Smooth muscle cell (in vitro differentiated cells): ENCODE data around the gene ETHE1. TPM values are rescaled to one million over a fixed set of nuclear protein-coding genes. Genes with fewer than 3 reads are reported as not detected.

Experiments used
- DNase-seq: peaks from one replicate; lab custom pipeline; 2025; ENCODE audit not compliant: unreplicated experiment; lab: John Stamatoyannopoulos, UW
- H2AFZ ChIP-seq: fragments of 200-600 bp; sonication (generic); 2 replicates; pipeline ENCODE4 v1.6.0; 2016; ENCODE audit warnings: antibody characterized with exemption, low read depth, mild to moderate bottlenecking
- H3F3A ChIP-seq: fragments of 200-600 bp; sonication (generic); 2 replicates; pipeline ENCODE4 v1.6.0; 2017; ENCODE audit warnings: antibody characterized with exemption, low read depth
- H3K27ac ChIP-seq: fragments of 200-600 bp; sonication (generic); 2 replicates; pipeline ENCODE4 v1.5.1; 2016; ENCODE audit warnings: low read depth, mild to moderate bottlenecking
- H3K27me3 ChIP-seq: fragments of 200-600 bp; sonication (generic); 2 replicates; pipeline ENCODE4 v1.6.1; 2016; ENCODE audit warnings: low read depth, mild to moderate bottlenecking
- H3K36me3 ChIP-seq: fragments of 200-600 bp; sonication (generic); 2 replicates; pipeline ENCODE4 v1.5.1; 2016; ENCODE audit warnings: low read depth
- H3K4me1 ChIP-seq: fragments of 200-600 bp; sonication (generic); 2 replicates; pipeline ENCODE4 v1.5.1; 2016; ENCODE audit warnings: low read depth
- H3K4me2 ChIP-seq: fragments of 200-600 bp; sonication (generic); 2 replicates; pipeline ENCODE4 v1.6.0; 2016; ENCODE audit warnings: mild to moderate bottlenecking
- H3K4me3 ChIP-seq: fragments of 200-600 bp; sonication (generic); 2 replicates; pipeline ENCODE4 v1.5.1; 2016; ENCODE audit warnings: mild to moderate bottlenecking
- H3K79me2 ChIP-seq: fragments of 200-600 bp; sonication (generic); 2 replicates; pipeline ENCODE4 v1.6.0; 2016; ENCODE audit warnings: low read depth, mild to moderate bottlenecking
- H3K9ac ChIP-seq: fragments of 200-600 bp; sonication (generic); 2 replicates; pipeline ENCODE4 v1.6.0; 2016; ENCODE audit warnings: low read depth
- H3K9me3 ChIP-seq: fragments of 200-600 bp; sonication (generic); replicated peaks from 2 replicates; pipeline ENCODE4 v1.5.1; 2016; ENCODE audit warnings: low read depth
- H4K20me1 ChIP-seq: fragments of 200-600 bp; sonication (generic); 2 replicates; pipeline ENCODE4 v1.6.0; 2016; ENCODE audit warnings: low read depth
- CTCF ChIP-seq: fragments of 200-600 bp; sonication (generic); IDR thresholded peaks from 2 replicates; pipeline ENCODE4 v1.5.1; 2017; ENCODE audit warnings: borderline replicate concordance, mild to moderate bottlenecking, antibody characterized with exemption; ENCODE audit not compliant: insufficient read depth, poor library complexity, severe bottlenecking
- WGBS: methylation state at CpG from one replicate; pipeline ENCODE4 v1.1.7; 2016; ENCODE audit warnings: low lambda C conversion rate; 5-methylcytosine and 5-hydroxymethylcytosine counted together
- polyA plus RNA-seq: library from polyadenylated mRNA; unstranded; fragments of >200 nt; fragmentation: Nextera tagmentation; extraction: Ambion mirVana; gene quantifications from 2 replicates; pipeline ENCODE4 v1.2.1, GENCODE V29; 2016
- total RNA-seq: library from RNA; depleted of rRNA; stranded (reverse); fragments of >200 nt; gene quantifications from 2 replicates; pipeline ENCODE4 v1.2.3, GENCODE V29; 2014

ETHE1 gene
- total and polyA plus RNA-seq, 2 experiments from 2014 or later, result 61.1 to 61.4 TPM

GRCh38 chr19:43462383-43462782, 64.6 kb downstream of the ETHE1 start:
- no peak for DNase-seq
- Histone ChIP-seq H2AFZ (no peak overlapping the region), H3K79me2 (no peaks in the 10 kb centered on the region), H3K4me3 (peak overlapping the region; percentile 71), H3K27ac (no peak overlapping the region), H3K4me2 (peak overlapping the region; percentile 88), H3K4me1 (peaks cover 4% of the 10 kb centered on the region), H4K20me1 (no peaks in the 10 kb centered on the region), H3K9me3 (no peaks in the 10 kb centered on the region), H3K36me3 (no peaks in the 10 kb centered on the region), H3K27me3 (no peaks in the 10 kb centered on the region), H3F3A (no peaks in the 10 kb centered on the region), H3K9ac (no peak overlapping the region)
- WGBS, result 91% methylated on average over 7 of the region's 7 CpGs
- no peak for TF ChIP-seq CTCF

GRCh38 chr19:43461303-43461702, 65.7 kb downstream of the ETHE1 start:
- Histone ChIP-seq H3F3A (no peaks in the 10 kb centered on the region), H3K9ac (no peak overlapping the region), H3K4me1 (peaks cover 4% of the 10 kb centered on the region), H3K4me3 (no peak overlapping the region), H3K27ac (no peak overlapping the region), H2AFZ (no peak overlapping the region), H3K36me3 (no peaks in the 10 kb centered on the region), H3K27me3 (no peaks in the 10 kb centered on the region), H3K79me2 (no peaks in the 10 kb centered on the region), H3K9me3 (no peaks in the 10 kb centered on the region), H4K20me1 (no peaks in the 10 kb centered on the region), H3K4me2 (no peak overlapping the region)
- WGBS, result 96% methylated on average over 12 of the region's 12 CpGs
- no peak for DNase-seq
- TF ChIP-seq CTCF, result no peak

GRCh38 chr19:43460362-43461016, 66.5 kb downstream of the ETHE1 start:
- Histone ChIP-seq H3K9ac (no peak overlapping the region), H3F3A (no peaks in the 10 kb centered on the region), H3K79me2 (no peaks in the 10 kb centered on the region), H3K27ac (no peak overlapping the region), H3K4me1 (peaks cover 4% of the 10 kb centered on the region), H2AFZ (no peak overlapping the region), H3K4me3 (no peak overlapping the region), H3K9me3 (no peaks in the 10 kb centered on the region), H3K27me3 (no peaks in the 10 kb centered on the region), H3K36me3 (no peaks in the 10 kb centered on the region), H4K20me1 (no peaks in the 10 kb centered on the region), H3K4me2 (no peak overlapping the region)
- 82% methylated on average over 16 of the region's 16 CpGs for WGBS
- DNase-seq, result no peak
- no peak for TF ChIP-seq CTCF

- no peak overlapping the region for H3K27ac ChIP-seq
- no peak for TF ChIP-seq CTCF
- H3K4me3 ChIP-seq, result no peak overlapping the region
- no peaks in the 10 kb centered on the region for H3K9me3 ChIP-seq
- H3K4me2 ChIP-seq, result no peak overlapping the region
- no peak for DNase-seq
- no peaks in the 10 kb centered on the region for H3F3A ChIP-seq
- no peak overlapping the region for H2AFZ ChIP-seq
- H3K27me3 ChIP-seq, result no peaks in the 10 kb centered on the region
- peaks cover 2% of the 10 kb centered on the region for H3K4me1 ChIP-seq
- no peaks in the 10 kb centered on the region for H4K20me1 ChIP-seq
- 63% methylated on average over 4 of the region's 4 CpGs for WGBS
- no peak overlapping the region for H3K9ac ChIP-seq
- H3K79me2 ChIP-seq, result no peaks in the 10 kb centered on the region
- no peaks in the 10 kb centered on the region for H3K36me3 ChIP-seq
These were observed 69.2 kb downstream of the ETHE1 start for GRCh38 chr19:43457809-43458208.
